ENCODE data around the gene IL10RB. TPM values are rescaled to one million over a fixed set of nuclear protein-coding genes. Genes with fewer than 3 reads are reported as not detected.

Gene IL10RB
- total RNA-seq, 1 donor from 2014 or later, result 47.1 TPM

- no peak overlapping the region for H3K27ac ChIP-seq
- no peak overlapping the region for H3K4me3 ChIP-seq
- intact Hi-C loops (cut with DNase I), result no loop called here
- no peaks in the 10 kb centered on the region for H3K9me3 ChIP-seq
- ATAC-seq, result no peak
- TF ChIP-seq, protein P1, sequence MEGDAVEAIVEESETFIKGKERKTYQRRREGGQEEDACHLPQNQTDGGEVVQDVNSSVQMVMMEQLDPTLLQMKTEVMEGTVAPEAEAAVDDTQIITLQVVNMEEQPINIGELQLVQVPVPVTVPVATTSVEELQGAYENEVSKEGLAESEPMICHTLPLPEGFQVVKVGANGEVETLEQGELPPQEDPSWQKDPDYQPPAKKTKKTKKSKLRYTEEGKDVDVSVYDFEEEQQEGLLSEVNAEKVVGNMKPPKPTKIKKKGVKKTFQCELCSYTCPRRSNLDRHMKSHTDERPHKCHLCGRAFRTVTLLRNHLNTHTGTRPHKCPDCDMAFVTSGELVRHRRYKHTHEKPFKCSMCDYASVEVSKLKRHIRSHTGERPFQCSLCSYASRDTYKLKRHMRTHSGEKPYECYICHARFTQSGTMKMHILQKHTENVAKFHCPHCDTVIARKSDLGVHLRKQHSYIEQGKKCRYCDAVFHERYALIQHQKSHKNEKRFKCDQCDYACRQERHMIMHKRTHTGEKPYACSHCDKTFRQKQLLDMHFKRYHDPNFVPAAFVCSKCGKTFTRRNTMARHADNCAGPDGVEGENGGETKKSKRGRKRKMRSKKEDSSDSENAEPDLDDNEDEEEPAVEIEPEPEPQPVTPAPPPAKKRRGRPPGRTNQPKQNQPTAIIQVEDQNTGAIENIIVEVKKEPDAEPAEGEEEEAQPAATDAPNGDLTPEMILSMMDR (IDR thresholded peaks at IDR 0.05), result no peak
- H3K4me1 ChIP-seq, result peaks cover 13% of the 10 kb centered on the region
- DNase-seq, result no peak
- no peaks in the 10 kb centered on the region for H3K27me3 ChIP-seq
- peaks cover 62% of the 10 kb centered on the region for H3K36me3 ChIP-seq
These were observed 73.8 kb downstream of the IL10RB start for GRCh38 chr21:33339918-33340317.

- Histone ChIP-seq H3K4me1 (no peaks in the 10 kb centered on the region), H3K9me3 (no peaks in the 10 kb centered on the region), H3K4me3 (no peak overlapping the region), H3K36me3 (peaks cover 85% of the 10 kb centered on the region), H3K27ac (no peak overlapping the region), H3K27me3 (no peaks in the 10 kb centered on the region)
- no peak for ATAC-seq
- intact Hi-C loops (cut with DNase I), result no loop called here
- no peak for DNase-seq
- TF ChIP-seq, protein P1 (IDR thresholded peaks at IDR 0.05), result no peak
These were observed 79.6 kb downstream of the IL10RB start for GRCh38 chr21:33345751-33346238.

Other genes with a start within 250 kb of the IL10RB start
- not detected for gene OLIG2, start 240.4 kb upstream of the IL10RB start, total RNA-seq
- gene OLIG1, start 196.2 kb upstream of the IL10RB start, total RNA-seq, result 1.6 TPM
- gene IFNAR2, start 36.4 kb upstream of the IL10RB start, total RNA-seq, result 32.4 TPM
- gene IFNAR1, start 58.6 kb downstream of the IL10RB start, total RNA-seq, result 72.1 TPM
- gene IFNGR2, start 137.0 kb downstream of the IL10RB start, total RNA-seq, result 69.3 TPM
- 73.2 TPM for gene TMEM50B, start 213.6 kb downstream of the IL10RB start, total RNA-seq
- 2.3 TPM for gene DNAJC28, start 225.3 kb downstream of the IL10RB start, total RNA-seq

Data from upper lobe of right lung (tissue), 1 donor.